ENCODE data around the gene RGS7.
"Not testable (repeated sequence)": the region's sequence is repeated elsewhere in the genome, so short reads cannot be mapped to it uniquely, and the experiment has no call there.

The RGS7 gene

GRCh38 chr1:241203817-241204216 lies 153.2 kb downstream of the RGS7 start:
- DNase-seq: no peak

DNA sequence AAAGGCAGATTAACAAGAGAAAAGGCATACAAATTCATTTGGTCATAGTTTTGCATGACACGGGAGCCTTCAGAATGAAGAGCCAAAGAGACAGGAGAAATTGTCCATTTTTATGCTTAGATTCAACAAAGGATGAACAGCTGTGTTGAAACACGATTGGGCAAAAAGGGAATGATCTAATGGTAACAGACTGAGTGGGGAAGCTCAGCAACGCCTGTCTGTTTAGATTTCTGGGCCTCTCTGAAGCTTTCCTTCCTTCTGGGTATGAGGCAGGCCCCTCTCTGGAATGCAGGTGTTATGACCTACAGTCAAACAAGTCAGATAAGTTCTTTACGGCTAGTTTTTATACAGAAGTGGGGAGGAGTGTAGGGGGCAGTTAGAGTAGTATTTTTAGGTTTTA lies 154.6 kb downstream of the RGS7 start:
- no peak for DNase-seq

- DNase-seq: no peak
Measured at GRCh38 chr1:241186716-241187115, 170.3 kb downstream of the RGS7 start.

GRCh38 chr1:241181971-241182370 lies 175.0 kb downstream of the RGS7 start:
- no peak for DNase-seq

GRCh38 chr1:241181471-241181870 lies 175.5 kb downstream of the RGS7 start:
- no peak for DNase-seq

- DNase-seq: no peak
Measured at GRCh38 chr1:241180569-241180968, 176.4 kb downstream of the RGS7 start.

DNA sequence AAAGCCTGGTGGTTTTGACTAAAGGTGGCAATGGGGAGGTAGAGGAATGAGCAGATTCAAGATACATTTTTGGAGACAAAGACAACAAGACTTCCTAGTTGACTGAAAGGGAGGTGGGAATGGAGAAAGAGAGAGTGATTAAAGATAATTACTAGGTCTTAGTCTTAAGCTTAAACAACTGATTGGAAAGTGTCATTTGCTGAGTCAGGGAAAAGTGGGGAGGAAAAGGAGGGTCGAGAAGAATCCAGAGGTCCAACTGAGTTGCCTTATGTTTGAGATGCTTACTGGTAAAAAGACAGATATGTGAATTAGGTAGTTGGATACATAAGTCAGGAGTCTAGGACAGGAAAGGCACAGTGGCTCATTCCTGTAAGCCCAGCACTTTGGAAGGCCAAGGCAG lies 179.3 kb downstream of the RGS7 start:
- no peak for DNase-seq

DNA sequence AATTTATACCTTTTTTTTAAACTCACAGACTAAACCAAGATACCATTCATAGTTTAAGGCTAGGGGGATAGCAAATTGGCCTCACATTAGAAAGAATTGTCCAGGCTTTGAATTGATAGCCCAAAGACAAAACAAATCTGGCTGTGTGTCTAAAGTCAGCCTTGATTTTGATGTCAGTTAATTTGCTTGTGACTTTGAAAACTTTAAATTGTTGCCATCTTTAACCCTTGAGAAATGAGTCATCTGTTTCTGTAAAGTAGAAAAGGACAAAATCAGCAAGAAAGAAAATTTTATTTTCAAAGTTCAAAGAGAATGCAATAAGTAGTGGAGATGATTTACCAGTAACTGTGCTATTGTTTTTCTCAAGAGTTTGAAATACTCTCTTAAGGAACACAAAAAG lies 184.5 kb downstream of the RGS7 start:
- DNase-seq: no peak

DNA sequence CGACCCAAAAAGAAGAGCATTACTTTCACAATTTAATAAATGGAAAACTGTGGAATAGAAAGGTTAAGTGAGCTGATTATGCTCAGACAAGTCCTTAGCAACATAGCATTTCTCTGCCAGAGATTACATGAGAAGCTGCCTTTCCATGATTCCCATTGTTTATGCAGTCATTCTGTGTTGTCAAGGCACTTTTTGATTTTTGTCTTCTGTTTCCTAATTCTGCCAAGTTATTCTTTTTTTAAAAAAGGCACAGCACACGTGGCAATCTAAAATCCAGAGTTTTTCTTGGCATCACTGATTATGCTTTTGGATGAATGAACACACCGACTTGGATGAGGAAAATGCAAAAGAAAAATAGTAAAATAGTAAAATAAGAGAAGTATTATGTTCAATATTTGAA lies 185.0 kb downstream of the RGS7 start:
- no peak for DNase-seq

DNA sequence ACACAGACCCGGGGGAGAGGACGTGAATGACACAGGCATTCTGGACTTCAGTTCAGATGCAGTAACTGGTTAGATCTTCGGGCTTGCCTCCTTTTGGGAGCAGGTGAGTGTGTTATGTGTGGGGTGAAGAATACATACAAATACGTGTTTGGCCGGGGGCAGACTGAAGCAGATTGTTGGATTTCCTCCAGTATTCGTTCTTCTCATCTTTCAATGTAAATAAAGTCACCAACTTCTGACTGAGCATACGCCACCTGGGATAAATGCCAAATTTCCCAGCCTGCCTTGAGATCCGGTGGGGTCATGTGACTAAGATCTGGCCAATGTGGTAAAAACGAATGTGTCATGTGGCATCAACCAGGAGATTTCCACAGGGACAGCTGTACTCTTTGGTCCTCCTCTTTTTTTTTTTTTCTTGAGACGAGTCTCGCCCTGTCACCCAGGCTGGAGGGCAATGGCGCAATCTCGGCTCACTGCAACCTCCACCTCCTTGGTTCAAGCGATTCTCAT lies 189.8 kb downstream of the RGS7 start:
- DNase-seq: no peak

DNA sequence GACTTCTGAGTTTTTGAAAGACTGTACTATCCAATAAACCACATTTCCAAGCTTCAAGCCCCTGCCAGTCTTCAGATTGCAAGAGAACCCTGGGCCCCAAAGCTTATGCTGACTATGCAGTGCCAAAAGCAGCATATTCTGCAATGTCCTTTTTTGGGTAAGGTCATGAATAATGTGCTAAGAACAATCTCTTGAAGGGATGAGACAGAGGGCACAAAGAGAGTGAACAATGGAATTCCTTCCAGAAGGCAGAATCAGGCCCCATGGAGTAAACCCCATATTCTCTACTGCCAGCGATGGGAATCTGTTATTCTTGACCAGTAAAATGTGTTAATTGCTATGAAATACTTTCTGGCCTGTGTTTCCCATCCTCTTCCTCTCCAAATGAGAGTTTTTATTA lies 190.4 kb downstream of the RGS7 start:
- DNase-seq: no peak

DNA sequence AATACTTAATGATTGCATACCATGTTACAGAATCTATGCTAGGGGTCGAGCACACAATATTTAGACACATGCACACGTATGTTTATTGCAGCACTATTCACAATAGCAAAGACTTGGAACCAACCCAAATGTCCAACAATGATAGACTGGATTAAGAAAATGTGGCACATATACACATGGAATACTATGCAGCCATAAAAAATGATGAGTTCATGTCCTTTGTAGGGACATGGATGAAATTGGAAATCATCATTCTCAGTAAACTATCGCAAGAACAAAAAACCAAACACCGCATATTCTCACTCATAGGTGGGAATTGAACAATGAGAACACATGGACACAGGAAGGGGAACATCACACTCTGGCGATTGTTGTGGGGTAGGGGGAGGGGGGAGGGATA lies 191.7 kb downstream of the RGS7 start:
- DNase-seq: not testable (repeated sequence)

- DNase-seq: no peak
Measured at GRCh38 chr1:241163363-241163762, 193.6 kb downstream of the RGS7 start.

DNA sequence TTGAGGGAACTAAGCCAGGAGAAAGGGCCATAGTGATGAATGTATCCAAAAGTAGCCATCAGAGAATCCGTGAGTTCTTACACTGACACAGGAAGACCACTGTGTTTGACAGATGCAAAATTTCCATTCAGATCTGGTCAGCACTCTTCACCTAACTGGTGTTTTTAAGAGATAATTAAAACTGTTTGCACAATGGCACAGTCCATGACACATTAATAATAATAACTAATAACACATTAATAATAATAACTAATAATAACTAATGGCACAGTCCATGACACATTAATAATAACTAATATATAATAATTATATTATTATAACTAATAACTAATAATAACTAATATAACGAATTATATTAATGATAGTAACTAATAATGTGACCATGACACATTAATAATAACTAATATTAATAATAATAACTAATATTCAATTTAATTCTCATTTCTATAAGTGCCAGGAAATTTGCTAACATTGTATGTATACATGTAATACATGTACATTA lies 195.8 kb downstream of the RGS7 start:
- DNase-seq: no peak

DNA sequence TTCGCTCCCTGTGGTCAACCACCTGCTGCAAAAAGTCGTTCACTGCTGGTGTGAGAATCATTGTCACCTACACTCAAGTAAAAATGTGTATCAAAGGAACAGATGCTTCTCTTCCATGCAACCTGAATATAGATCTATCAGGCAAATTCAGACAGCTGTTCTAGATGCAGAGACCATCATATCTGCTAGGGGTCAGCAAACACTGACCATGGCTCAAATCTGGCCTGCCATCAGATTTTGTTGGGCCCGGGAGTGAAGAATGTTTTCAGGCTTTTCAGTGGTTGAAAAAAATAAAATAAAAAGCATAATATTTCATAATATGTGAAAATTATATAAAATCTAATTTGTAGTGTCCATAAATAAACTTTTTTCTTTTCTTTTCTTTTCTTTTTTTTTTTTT lies 199.6 kb downstream of the RGS7 start:
- DNase-seq: no peak

DNA sequence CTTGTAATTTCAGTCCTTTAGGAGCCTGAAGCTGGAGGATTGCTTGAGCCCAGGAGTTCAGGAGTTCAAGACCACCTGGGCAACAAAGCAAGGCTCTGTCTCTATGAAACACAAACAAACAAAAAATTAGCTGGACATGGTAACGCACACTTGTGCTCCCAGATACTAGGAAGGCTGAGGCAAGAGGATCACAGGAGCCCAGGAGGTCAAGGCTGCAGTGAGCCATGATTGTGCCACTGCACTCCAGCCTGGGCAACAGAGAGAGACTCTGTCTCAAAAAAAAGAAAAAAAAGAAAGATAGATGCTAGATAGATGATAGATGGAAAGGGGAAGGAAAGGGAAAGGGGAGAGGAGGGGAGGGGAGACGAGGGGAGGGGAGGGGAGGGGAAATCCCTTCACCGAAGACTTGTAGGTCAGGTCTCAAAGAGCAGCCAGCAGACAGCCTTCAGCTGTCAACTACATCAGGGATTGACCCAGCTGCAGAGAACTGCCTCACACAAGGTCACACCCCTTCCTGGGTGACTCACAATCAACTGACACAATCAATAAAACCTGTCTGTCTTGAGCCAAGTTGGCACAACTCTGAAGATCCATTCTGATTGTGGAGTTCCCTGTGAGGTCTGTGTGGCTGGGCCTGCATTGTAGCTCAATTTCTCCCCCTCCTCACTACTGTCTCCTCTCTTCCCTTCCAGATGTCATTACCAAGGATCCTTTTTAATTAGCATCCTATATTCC lies 200.6 kb downstream of the RGS7 start:
- DNase-seq: no peak

GRCh38 chr1:241145881-241146280 lies 211.1 kb downstream of the RGS7 start:
- no peak for DNase-seq

DNA sequence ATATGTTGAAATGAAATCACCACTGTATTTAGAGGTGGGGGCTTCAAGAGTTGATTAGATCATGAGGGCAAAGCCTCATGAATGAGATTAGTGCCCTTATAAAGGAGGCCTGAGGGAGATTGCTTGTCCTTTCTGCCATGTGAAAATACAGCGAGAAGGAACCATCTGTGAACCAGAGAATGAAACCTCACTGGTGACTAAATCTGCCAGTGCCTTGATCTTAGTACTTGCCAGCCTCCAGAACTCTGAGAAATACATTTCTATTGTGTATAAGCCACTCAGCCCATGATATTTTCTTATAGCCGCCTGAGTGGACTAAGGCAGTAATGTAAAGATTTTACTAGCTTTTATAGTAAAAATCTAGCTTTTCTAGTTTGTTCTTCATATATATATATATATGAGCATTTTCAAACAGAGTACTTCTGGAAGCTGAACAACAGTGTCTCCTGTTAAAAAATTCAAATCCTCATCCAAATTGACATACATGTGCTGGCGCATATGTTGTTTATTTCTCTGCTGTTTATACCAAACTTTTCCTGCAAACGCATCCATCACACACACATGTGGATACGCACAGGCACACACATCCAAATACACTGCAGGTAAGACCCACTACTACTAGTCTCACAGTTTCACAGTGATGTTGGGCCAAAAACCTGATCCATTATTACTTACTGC lies 213.1 kb downstream of the RGS7 start:
- DNase-seq: no peak

GRCh38 chr1:241142493-241142892 lies 214.5 kb downstream of the RGS7 start:
- DNase-seq: no peak

- DNase-seq: not testable (repeated sequence)
Measured at GRCh38 chr1:241141646-241142045, 215.4 kb downstream of the RGS7 start.

DNA sequence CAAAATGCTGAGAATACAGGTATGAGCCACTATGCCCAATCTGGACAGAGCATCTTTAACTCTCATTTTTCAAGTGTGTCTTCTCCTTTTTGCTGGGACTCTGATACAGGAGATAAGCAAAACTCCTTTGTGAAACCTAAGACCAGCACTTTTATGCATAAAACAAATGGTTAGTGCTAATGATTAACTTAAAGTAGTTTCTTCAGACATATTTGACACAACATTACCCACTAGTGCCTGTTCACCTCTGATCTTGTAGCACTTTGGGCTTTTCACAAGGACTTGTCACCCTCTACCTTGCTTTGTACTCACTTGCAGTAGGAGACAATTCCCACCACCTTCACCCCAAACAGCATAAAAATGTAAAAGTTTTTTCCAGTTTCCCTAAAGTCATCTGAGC lies 216.3 kb downstream of the RGS7 start:
- no peak for DNase-seq

- no peak for DNase-seq
Measured at GRCh38 chr1:241139047-241139446, 218.0 kb downstream of the RGS7 start.

DNA sequence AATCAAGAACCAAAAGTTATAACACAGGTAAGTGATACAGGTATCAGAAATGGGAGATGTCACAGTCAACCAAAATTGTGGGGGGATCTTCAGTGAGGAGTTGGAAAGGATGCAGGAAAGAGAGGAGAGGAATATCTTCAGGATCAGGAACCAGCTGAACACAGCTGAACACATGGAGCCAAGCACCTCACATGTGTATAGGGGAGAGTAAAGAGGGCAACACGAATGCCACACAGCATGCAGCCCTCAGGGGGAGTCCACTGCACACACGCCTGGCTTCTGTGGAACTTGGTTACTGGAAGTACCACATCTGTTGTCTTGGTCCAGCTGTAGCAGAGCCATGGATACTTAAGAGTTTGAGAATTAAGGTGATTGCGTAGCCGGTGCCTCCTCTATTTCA lies 218.8 kb downstream of the RGS7 start:
- DNase-seq: no peak

GRCh38 chr1:241136389-241136788 lies 220.6 kb downstream of the RGS7 start:
- DNase-seq: no peak
